T-helper 2 cell (primary cell): ENCODE data around the gene DIAPH2.
"Not testable (repeated sequence)": the region's sequence is repeated elsewhere in the genome, so short reads cannot be mapped to it uniquely, and the experiment has no call there.

Experiments used
- DNase-seq, 5 experiments: peaks; one replicate each; pipeline versions ENCODE4 v3.0.0 to v3.0.0-alpha.2; 2012 to 2022

The DIAPH2 gene

DNA sequence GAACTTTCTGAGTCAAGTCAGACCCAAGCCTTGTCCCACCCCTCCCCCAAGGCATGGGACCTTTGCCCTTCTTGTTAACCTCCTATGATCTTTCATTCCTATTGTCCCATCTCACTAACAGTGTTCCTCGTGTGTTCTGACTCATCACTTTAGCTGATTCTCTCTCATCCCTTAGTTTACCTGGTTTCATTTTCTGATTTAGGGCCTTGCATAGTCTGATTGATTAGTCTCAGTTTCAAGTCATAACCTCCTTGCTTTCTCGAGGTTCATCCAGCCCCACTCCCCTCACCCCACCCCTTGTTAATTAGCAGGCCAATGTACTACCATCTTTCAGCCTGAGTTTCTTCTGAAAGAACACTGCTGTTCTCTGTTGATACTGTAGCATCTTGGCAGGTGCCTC is 716.5 kb downstream of the DIAPH2 start:
- DNase-seq, result peak in 1 of 5 experiments; percentile 62

DNA sequence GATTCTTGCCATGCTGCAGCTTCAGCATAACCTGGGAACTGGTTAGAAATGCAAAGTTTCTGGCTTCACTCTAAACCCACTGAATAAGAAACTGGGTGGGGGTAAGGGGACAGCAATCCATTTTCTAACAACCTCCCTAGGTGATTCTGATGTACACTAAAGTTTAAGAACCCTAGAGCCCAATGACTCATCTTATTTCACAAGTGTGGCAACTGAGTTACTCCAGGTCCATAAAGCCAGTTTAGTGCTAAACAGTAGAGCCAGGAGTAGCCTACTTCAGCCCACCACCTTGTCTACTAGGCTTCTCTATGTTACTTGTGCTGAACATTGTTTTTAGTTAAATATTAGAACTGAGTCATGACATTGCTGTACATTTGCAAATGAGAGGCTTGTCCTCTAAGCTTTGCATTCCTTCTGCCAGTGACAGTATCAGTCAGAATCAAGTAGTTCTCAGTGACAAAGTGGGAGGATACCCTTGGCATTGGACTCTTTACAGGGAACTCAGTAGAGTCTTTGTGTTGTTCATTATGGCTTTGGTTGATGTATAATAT is 717.0 kb downstream of the DIAPH2 start:
- DNase-seq, result no peak

DNA sequence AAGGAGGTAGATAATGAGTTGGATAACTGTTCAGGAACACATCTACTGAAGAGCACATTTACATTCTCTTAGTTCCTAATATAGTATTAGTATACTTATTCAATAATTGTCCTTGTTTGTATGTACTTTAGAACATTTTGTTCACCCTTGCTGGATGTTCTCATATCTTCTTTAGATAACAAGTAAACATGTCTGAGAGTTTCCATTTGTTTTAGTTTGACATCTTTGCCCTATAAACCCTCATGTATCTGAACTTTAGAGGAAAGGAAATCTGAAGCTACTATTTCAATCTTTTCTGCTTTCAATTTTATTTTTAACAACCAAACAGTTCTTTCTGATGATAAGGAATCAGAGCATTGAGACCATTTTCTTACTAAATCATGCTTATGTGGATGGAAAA is 717.7 kb downstream of the DIAPH2 start:
- DNase-seq, result no peak

DNA sequence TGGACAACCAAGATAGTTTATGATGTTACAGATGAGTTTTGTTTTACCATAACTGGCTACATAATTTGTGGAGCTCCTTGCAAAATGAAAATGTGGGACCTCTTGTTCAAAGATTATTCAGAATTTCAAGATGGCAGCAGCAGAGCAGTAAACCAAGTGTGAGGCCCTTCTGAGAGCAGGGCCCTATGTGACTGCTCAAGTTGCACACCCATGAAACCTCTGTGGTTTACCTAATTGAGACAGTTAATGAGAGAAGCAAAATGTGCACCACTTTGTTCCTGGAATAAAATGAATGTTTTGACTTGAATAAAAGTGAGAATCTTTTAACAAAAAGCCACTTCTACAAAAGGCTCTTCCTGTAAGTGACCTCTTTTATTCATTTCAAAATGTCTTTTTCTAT is 718.3 kb downstream of the DIAPH2 start:
- DNase-seq, result peak in 1 of 5 experiments; percentile 68

DNA sequence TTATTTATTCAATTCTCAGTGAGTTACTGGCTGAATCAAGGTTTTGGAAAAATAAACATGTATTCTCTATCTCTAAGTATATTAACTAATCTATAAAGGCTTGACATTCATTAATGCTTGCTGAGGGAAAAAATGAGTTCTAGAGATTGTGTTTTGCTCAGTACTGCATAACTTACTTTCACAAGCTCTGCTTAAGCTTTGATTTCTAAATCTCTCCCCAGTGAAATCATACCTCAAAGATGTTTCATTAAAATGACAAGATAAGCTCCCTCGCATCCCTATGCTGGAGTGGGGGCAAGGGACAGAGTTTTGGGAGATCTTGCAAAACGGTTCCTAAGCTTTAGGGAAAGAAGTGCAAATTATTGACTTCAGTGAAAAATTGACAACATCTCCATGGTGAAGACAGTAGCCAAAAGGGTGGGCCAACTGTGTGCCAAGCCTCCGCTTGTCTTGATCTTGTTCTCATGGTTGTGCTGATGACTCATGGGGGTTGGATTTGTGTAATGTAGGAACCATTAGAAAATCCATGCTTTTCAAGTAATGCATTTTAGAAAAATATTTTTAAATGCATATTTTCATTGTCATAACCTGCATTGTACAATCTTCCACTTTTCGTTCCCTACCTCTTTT is 720.5 kb downstream of the DIAPH2 start:
- DNase-seq, result no peak

DNA sequence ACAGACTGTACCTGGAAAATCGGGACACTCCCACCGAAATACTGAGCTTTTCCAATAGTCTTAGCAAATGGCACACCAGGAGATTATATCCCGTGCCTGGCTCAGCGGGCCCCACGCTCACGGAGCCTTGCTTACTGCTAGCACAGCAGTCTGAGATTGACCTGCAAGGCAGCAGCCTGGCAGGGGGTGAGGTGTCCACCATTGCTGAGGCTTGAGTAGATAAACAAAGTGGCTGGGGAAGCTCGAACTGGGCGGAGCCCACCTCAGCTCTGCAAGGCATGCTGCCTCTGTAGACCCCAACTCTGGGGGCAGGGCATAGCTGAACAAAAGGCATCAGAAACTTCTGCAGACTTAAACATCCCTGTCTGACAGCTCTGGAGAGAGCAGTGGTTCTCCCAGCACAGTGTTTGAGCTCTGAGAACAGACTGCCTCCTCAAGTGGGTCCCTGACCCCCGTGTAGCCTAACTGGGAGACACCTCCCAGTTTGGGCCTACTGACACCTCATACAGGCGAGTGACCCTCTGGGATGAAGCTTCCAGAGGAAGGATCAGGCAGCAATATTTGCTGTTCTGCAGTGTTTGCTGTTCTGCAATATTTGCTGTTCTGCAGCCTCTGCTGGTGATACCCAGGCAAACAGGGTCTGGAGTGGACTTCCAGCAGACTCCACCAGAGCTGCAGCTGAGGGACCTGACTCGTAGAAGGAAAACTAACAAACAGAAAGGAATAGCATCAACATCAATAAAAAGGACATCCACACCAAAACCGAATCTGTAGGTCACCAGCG is 725.2 kb downstream of the DIAPH2 start:
- not testable (repeated sequence) for DNase-seq

DNA sequence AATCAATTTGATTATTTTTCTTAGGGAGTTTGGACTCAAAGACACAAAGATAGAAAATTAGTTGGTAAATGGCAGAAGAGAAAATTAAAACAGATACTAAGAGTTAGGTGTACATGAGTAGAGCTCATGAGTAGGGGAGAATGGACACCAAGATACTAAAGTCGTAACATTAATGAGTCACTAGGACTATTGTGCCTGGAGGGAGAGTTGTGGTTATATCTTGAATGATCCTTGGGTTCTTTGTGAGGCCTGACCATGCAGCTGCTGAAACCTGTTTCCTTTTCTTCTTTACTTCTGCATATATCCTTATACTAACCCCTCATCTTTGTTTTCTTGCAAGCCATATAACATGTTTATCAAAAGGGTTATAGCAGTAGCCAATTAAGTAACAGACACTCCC is 731.8 kb downstream of the DIAPH2 start:
- no peak for DNase-seq

DNA sequence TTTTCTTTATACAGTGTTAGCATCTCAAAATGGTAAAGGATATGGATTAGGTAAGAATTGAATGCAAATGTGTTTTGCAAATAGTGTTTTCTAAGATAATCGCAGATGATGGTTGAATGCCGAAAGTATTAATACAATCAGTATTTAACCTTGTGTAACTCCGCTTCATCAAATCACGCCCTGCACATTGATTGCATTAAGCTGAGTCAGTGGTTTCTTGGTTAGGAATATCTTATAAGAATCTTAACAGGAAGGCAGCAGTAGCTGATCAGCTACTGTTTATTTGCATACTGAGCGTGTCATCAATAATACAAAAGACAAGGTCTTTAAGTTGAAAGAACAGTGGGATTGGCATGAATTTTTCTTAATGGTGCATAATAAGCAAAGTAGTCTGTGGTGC is 744.5 kb downstream of the DIAPH2 start:
- DNase-seq, result no peak

DNA sequence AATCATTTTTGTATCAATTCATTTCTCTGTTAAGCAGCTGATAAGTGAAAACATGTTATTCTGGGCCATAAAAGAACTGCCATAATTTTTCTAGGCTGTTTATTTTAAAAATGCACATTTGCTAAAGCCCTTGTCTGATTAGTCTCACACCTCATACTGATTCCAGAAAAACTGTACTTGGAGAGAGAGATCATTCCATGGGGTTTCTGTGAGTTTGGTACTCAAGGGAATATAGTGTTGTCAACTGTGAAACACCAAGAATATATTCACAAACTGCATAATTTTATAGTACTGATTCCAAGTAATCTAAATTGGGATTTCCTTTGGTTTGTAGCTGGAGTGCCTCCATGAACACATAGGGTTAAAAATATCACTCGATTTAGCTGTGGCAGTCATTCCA is 746.6 kb downstream of the DIAPH2 start:
- no peak for DNase-seq

DNA sequence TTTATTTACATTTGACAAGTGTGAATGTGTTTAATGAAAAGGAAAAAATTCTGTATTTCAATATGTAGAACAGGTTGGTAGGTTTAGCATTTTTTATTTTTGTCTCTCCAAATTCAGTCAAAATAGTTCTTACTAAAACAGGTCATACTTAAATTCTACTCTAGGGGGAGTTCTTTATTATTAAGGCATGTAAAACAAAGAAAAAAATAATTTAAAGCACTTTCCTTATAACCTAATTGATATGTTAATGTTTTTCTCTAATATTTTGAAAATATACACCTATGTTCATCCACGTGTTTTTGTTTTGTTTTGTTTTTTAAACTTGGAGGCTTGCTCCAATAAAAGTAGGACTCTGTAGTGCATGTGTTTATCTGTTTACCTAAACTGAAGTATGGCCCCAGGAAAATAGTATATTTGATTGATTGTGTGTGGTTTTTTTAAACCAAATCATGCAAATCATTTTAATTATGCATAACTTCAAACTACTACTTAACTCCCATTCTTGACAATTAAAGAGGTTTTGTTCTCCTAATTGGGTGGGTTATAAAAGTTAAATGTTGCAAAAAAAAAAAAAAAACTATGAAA is 761.7 kb downstream of the DIAPH2 start:
- no peak for DNase-seq

DNA sequence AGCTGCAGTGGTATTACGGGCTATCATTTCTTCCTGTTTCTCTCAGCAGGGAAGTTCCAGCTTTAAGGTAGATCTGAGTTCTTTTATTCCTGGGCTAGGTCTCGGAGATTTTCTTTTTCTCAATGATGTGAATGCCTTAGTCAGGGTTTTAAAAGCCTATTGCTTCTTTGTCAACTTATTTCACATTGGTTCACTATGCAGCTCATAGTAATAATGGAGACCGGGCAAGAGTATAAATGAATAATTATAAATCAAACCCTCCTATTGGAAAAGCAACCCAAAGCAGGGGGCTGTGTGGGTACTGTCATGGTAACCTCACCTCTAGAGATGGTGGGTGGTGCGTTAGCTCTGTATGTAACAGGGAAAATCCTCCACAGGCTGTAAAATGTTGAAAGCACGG is 762.7 kb downstream of the DIAPH2 start:
- DNase-seq, result no peak

DNA sequence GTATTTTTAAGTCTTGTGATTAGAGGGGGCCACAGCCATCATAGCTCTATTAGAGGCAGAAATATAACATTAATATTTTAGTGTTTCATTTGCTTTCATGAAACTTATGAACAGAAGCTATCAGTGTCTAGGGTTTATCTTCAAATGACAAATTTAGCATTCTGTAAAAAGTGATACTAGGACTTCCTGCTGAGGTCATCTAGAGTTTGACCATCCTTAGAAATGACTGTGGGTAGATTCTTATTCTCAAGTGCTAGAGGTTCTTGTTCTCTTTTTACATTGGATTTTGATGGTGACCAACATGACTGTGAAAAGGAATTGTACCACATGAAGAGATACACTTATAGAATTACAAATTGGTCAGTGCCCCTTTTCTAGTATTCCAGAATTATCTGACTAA is 767.6 kb downstream of the DIAPH2 start:
- no peak for DNase-seq

DNA sequence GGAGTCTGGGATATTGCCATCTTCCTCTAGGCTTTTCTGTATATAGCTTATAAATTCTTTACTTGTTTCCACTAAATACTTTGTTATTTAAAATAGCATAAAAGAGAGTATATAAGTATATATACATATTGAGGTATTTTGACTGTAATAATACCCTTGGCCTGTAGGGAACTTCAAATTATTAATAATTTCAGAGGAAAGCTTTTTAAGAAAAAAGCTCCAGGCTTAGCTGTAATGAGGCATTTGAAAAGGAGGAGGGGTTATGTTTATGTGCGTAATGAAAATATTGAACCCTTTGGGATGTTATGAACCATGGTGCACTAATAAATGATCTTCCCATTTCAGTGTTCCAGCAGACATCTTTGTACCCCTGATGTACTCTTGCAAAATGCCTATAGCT is 777.1 kb downstream of the DIAPH2 start:
- DNase-seq, result no peak

DNA sequence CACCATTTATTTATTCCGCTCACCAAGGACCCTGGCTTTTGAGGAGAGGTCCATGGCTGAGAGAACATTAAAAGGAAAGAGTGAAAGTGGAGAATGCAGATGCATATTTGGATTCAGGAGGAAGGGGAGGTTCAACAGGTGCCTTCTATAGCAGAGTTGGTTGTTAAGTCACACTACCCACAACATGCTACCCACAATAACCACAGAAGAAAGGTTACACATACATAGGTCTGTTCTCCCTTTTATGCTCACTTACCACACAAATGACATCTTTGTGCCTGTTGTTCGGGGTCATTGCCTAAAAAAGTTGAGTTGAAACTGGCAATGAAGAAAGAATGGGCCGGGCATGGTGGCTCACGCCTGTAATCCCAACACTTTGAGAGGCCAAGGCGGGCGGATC is 786.4 kb downstream of the DIAPH2 start:
- DNase-seq, result peak in 1 of 5 experiments; percentile 25

DNA sequence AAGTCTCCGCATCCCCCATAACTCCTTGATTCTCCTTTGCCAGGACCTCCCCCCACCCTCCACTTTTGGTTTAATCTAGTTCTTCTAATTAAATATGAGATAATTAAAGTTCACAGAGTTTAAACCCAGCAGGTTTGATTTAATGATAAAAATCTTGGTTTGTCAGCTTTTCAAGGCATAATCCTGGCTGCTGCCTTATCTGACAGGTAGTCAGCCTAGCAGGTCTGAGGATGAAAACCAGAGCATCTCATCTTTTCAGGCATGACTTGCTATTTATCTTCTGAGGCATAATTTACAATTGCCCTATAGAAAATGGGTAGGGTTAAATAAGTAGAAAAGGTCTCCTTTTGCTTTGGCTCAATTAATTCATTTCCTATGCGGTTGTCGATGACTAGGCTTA is 790.3 kb downstream of the DIAPH2 start:
- no peak for DNase-seq

DNA sequence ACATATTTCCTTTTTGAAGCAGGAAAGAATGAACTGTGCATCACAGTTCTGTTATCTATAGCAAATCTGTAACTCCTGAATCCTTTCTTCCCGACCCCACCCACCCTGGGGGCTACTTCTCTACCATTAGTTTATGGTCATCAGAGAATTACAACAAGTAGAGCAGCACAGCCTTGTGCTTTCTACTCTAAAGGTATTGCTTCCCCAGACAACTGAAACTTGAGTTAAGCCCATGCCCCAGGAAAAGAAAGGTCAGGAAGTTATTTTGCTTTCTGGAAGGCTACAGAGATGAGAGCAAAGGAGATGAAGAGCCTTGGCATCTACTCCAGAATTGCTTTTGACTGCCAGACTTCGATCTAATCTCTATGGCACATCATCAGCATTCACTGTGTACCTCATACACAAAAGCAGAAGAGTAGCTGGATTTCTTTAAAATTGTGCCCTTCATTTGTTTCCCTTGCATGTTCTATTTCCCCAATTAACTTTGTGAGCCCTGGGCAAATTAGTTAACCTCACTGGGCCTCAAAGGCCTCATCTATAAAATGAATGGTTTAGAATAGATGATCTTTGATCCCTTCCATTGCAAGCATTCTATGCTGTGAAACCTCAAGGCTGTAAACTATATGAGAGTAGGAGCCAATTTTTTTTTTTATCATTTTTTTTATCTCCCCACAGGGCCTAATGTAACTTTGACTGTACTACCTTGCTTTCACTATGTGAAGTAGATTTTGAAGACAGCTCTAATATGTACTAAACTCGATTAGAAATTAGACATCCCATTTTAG is 794.7 kb downstream of the DIAPH2 start:
- DNase-seq, result no peak

DNA sequence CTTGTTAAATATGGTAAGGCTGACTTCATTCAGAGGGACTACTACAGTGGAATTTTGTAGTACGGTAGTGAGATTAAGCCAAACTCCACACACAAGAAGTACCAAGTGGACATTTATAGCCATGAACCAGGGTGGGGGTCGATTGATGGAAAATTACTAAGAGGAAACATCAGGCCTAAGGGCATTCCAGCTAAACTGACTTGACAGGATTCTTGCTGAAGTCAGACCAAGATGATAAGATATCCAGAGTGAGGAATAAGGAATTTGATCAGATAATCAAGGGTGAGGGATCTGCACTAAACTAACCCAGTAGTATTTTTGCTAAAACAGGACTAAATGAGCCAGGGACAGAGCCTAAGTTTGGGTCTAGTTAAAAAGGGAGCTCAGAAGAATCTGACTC is 796.6 kb downstream of the DIAPH2 start:
- no peak for DNase-seq

DNA sequence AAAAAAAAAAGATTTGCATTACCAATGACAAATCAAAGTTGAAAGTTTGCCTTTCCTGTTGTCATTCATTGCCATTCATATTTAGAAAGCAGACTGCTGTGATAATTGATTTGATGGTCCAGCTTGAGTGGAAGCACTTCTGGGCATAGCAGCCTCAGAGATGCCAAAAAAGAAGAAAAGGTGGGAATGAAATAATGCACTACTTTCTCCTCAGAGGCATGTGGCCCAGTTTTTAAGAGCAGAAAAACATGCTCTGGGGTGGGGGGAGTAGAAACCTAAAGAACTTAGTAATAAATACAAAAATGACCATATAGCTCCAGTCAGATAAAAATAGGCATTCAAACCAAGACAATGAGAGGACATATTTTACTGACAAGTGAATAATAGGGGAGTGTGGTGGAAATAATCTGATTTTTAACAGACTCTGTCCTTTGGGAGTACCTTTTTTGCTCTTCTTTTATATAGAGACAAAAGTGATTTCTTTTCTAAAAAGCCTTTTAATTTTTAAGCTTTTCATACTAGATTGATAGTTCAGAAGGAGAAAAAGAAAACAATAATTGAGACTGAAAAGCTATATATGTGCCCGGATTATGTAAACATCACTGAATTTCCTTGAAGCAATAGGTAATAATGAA is 798.1 kb downstream of the DIAPH2 start:
- no peak for DNase-seq

DNA sequence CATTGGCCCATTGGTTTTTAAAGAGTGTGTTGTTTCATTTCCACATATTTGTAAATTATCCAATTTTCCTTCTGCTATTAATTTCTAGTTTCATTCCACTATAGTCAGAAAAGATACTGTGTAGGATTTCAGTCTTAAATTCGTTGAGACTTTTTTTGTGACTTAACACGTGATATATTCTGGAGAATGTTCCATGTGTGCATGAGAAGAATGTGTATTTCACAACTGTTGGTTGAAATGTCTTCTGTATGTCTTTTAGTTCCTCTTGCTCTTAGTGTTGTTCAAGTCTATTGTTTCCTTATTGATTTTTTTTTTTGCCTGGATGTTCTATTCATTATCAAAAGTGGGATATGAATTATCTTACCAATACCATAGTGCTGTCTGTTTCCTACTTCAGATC is 806.0 kb downstream of the DIAPH2 start:
- DNase-seq, result no peak

DNA sequence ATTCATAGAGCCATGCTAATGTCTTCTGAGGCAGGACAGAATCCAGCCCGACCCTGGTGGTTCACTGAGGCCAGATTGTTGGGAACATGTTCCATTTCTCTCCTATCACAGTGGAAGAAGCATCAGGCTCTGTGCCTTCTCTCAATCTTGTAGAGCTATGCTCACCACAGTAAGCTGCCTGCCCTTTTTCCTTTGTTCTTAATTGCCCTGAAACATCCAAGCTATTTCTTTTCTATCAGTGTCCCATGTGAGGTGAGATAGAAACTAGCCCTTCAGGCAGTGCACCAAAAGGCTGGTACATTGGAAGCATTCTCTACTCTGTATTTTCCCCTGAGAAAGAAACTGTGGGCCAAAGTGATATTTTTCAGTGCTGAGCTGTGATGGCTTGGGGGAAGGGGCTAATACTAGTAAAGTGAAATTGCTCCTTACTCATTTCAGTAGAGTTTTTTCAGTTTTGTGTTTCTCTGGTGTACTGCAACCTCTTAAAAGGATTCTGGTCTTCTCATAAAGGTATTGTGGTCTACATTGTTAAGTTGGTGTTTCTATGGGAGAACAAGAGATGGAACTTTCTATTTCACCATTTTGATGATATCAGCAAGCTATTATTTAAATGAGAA is 810.2 kb downstream of the DIAPH2 start:
- peak in 1 of 5 experiments; percentile 68 for DNase-seq

DNA sequence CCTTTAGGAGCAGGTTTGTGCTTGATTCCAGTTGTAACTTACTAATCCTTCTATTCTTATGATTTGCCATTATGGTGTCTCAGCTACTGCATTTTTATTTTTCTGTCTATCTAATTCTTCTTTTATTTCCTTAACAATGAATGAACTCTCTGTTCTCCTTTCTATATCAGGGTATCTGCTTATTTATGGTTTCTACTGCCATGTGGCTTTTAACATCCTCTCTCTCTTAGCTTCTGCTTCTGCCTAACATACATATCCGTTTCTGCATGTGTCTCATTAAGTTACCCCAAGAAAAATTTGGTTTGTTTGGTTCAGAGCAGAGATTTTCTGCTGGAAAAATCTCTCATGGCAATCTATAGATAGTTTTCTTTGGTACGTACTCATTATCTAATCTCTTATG is 813.5 kb downstream of the DIAPH2 start:
- no peak for DNase-seq

DNA sequence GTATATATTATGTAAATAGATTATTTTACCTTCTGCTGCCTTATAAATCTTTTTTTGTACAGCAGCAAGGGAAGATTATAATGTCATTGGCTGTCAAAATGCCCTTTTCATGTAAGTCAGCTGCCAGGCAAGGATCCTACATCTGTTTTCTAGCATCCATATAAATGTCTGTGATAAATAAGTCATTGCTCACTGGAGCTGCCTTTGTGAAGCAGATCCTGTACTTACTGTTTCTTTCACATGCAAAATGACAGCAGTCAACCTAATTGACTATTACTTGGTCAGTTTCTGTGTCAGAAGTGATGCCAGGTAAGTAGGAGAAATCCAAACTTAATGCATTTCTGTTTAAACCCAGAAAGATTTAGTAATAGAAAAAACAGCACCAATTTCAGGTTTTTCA is 819.8 kb downstream of the DIAPH2 start:
- DNase-seq, result no peak
